Common myeloid progenitor, CD34-positive (primary cell): Measurements from ENCODE around the gene CD300H.

Source experiments
- CTCF ChIA-PET: fragments of 350-600 bp; sonication (Branson Sonifier 250); formaldehyde crosslinking; loops from one replicate; lab custom pipeline; 2021; ENCODE audit warnings: antibody characterized with exemption; lab: Charles Lee
- POLR2A ChIA-PET: fragments of 350-600 bp; sonication (Branson Sonifier 250); formaldehyde crosslinking; loops from one replicate; lab custom pipeline; 2021; ENCODE audit warnings: antibody characterized with exemption; lab: Charles Lee
- DNase-seq, 3 donors: peaks; one replicate each; pipeline versions ENCODE4 v3.0.0 to v3.0.0-alpha.2; 2013
- H3K27ac ChIP-seq, 2 experiments: 1 replicate in 1 of 2; 2 replicates in 1 of 2; pipeline ENCODE4 v1.7.0; 2013; ENCODE audit warnings: inconsistent platforms in 2 of 2, low read length in 2 of 2, mild to moderate bottlenecking in 2 of 2, low read depth in 1 of 2, moderate library complexity in 1 of 2; ENCODE audit not compliant: severe bottlenecking in 2 of 2, insufficient read depth in 1 of 2, poor library complexity in 1 of 2
- H3K27me3 ChIP-seq, 5 experiments: replicated peaks in 2 of 5; 1 replicate in 3 of 5; 2 replicates in 2 of 5; pipeline versions ENCODE4 v1.6.1 to v1.7.0; 2013; ENCODE audit warnings: low read length in 4 of 5, mild to moderate bottlenecking in 2 of 5, moderate library complexity in 2 of 5, inconsistent platforms in 1 of 5; ENCODE audit not compliant: insufficient read depth in 5 of 5, control insufficient read depth in 4 of 5
- H3K36me3 ChIP-seq, 4 experiments: 1 replicate in 2 of 4; 2 replicates in 2 of 4; pipeline versions ENCODE4 v1.6.1 to v1.7.0; 2013; ENCODE audit warnings: low read length in 3 of 4, control low read depth in 1 of 4, mild to moderate bottlenecking in 1 of 4; ENCODE audit not compliant: control insufficient read depth in 4 of 4, insufficient read depth in 4 of 4
- H3K4me1 ChIP-seq, 4 experiments: 1 replicate in 3 of 4; 2 replicates in 1 of 4; pipeline versions ENCODE4 v1.6.1 to v1.7.1; 2013; ENCODE audit warnings: low read length in 3 of 4, mild to moderate bottlenecking in 3 of 4, control low read depth in 1 of 4, inconsistent platforms in 1 of 4, moderate library complexity in 1 of 4; ENCODE audit not compliant: control insufficient read depth in 4 of 4, insufficient read depth in 4 of 4; ENCODE audit errors: control extremely low read depth in 1 of 4
- H3K4me3 ChIP-seq, 7 experiments: 1 replicate in 4 of 7; 2 replicates in 3 of 7; pipeline versions ENCODE4 v1.5.1 to v1.7.0; 2013; ENCODE audit warnings: mild to moderate bottlenecking in 7 of 7, low read length in 6 of 7, moderate library complexity in 6 of 7, inconsistent platforms in 2 of 7, low read depth in 2 of 7, control low read depth in 1 of 7; ENCODE audit not compliant: insufficient read depth in 4 of 7, control insufficient read depth in 1 of 7; ENCODE audit errors: extremely low read depth in 1 of 7
- H3K9me3 ChIP-seq, 5 experiments: 1 replicate in 4 of 5; 2 replicates in 1 of 5; pipeline versions ENCODE4 v1.6.1 to v1.7.1; 2013; ENCODE audit warnings: low read length in 4 of 5, mild to moderate bottlenecking in 2 of 5, inconsistent platforms in 1 of 5, low read depth in 1 of 5, moderate library complexity in 1 of 5; ENCODE audit not compliant: control insufficient read depth in 4 of 5, insufficient read depth in 2 of 5; ENCODE audit errors: control extremely low read depth in 1 of 5
- WGBS: methylation state at CpG from one replicate; pipeline ENCODE4 v1.1.5; 2013; ENCODE audit not compliant: insufficient coverage; 5-methylcytosine and 5-hydroxymethylcytosine counted together

CD300H gene

GRCh38 chr17:74605361-74605760 lies 38.1 kb upstream of the CD300H start:
- Histone ChIP-seq H3K4me3 (no peak overlapping the region), H3K27ac (no peak overlapping the region), H3K9me3 (peaks cover 0 to 6% (median 0%) of the 10 kb centered on the region in 5 experiments), H3K27me3 (peaks cover 0 to 2% (median 0%) of the 10 kb centered on the region in 5 experiments), H3K36me3 (no peaks in the 10 kb centered on the region), H3K4me1 (peaks cover under 1 to 35% (median 9%) of the 10 kb centered on the region in 4 experiments)
- ChIA-PET CTCF (interaction anchor here (1.3 to 5.0 kb wide), 6 partner anchors 11 to 238 kb away, joined by 4 to 27 read pairs (median 5); partner anchors contain the start of genes CD300H, CD300LD and GPR142), POLR2A (no interaction called here)
- no peak for DNase-seq
- WGBS: 89% methylated on average over 6 of the region's 10 CpGs

DNA sequence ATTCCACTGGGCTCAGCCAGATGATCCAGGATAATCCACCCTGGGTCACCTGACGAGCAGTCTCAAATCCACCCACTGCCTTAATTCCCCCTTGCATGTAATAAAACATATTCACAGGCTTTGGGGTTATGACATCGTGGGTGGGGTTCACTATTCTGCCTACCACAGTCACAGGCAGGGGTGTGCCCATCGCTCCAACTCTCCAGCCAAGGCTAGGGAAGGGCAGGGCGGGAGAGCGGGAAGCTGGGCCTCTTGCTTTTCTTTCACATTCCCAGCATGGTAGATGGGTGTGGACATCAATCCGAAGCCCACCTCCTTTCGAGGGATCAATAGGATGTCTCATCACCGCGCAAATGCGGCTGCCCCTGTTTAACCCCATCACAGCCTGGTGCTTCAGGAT lies 37.5 kb upstream of the CD300H start:
- Histone ChIP-seq H3K4me1 (peaks cover 5 to 37% (median 12%) of the 10 kb centered on the region in 4 experiments), H3K27ac (no peak overlapping the region), H3K36me3 (no peaks in the 10 kb centered on the region), H3K27me3 (no peaks in the 10 kb centered on the region), H3K4me3 (no peak overlapping the region), H3K9me3 (peaks cover 0 to 6% (median 0%) of the 10 kb centered on the region in 5 experiments)
- DNase-seq: no peak
- ChIA-PET CTCF (interaction anchor here (1.1 to 5.0 kb wide), 6 partner anchors 13 to 237 kb away, joined by 3 to 27 read pairs (median 6); partner anchors contain the start of genes CD300H, CD300LD and GPR142), POLR2A (no interaction called here)
- WGBS: 97% methylated on average over 9 of the region's 10 CpGs

DNA sequence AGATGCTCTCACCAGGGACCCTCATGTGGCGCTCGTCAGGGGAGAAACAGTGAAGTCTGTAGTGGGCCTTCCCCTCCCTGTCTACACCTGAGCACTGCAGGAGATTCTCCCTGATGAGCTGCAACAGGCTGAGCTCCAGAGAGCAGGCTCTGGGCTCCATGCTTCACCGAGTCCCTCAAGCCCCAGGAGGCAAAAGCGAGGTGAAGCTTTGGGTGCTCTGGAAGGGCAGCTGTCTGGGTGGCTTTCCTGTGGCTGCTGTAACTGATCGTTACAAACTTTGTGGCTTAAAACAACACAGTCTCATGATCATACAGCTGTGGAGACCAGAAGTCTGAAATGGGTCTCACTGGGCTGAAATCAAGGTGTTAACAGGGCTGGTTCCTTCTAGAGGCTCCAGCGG lies 36.9 kb upstream of the CD300H start:
- H3K27me3 ChIP-seq: no peaks in the 10 kb centered on the region
- H3K9me3 ChIP-seq: peaks cover 0 to 6% (median 0%) of the 10 kb centered on the region in 5 experiments
- H3K27ac ChIP-seq: no peak overlapping the region
- WGBS: 88% methylated on average over 6 of the region's 6 CpGs
- DNase-seq: no peak
- H3K36me3 ChIP-seq: no peaks in the 10 kb centered on the region
- H3K4me1 ChIP-seq: peaks cover 5 to 41% (median 18%) of the 10 kb centered on the region in 4 experiments
- ChIA-PET CTCF (interaction anchor here (0.6 to 5.0 kb wide), 14 partner anchors 13 to 303 kb away, joined by 3 to 27 read pairs (median 4); partner anchors contain the start of genes CD300H and CD300LD), POLR2A (interaction anchor here (1.6 kb wide), 1 partner anchor 58 kb away, joined by 3 read pairs; the partner anchor contains the start of gene CD300C)
- H3K4me3 ChIP-seq: no peak overlapping the region

DNA sequence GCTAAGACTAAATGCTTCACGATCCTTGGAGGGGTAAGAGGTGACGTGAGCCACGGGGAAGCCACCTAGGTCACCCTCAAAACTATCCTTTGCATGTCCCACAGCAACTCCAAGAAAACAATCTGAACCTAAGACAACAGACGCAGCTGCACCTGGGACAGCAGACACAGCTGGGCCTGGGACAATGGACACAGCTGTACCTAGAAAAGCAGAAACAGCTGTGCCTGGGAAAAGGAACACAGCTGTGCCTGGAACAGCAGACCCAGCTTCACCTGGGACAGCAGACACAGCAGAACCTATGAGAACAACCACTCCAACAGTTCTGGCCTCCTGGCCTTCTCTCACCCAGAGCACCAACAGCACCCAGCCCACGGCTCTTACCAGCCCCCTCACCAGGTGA lies 36.4 kb upstream of the CD300H start:
- Histone ChIP-seq H3K4me3 (no peak overlapping the region), H3K27me3 (no peaks in the 10 kb centered on the region), H3K36me3 (no peaks in the 10 kb centered on the region), H3K9me3 (peaks cover 0 to 6% (median 0%) of the 10 kb centered on the region in 5 experiments), H3K4me1 (peaks cover 9 to 46% (median 22%) of the 10 kb centered on the region in 4 experiments), H3K27ac (no peak overlapping the region)
- WGBS: 95% methylated on average over 4 of the region's 5 CpGs
- ChIA-PET CTCF (interaction anchor here (0.6 to 5.0 kb wide), 26 partner anchors 12 to 303 kb away, joined by 3 to 27 read pairs (median 4); partner anchors contain the start of genes CD300H, CD300LB and CD300LD), POLR2A (interaction anchor here (0.6 to 1.6 kb wide), 3 partner anchors 8 to 58 kb away, joined by 3 read pairs; partner anchors contain the start of gene CD300C)
- no peak for DNase-seq

DNA sequence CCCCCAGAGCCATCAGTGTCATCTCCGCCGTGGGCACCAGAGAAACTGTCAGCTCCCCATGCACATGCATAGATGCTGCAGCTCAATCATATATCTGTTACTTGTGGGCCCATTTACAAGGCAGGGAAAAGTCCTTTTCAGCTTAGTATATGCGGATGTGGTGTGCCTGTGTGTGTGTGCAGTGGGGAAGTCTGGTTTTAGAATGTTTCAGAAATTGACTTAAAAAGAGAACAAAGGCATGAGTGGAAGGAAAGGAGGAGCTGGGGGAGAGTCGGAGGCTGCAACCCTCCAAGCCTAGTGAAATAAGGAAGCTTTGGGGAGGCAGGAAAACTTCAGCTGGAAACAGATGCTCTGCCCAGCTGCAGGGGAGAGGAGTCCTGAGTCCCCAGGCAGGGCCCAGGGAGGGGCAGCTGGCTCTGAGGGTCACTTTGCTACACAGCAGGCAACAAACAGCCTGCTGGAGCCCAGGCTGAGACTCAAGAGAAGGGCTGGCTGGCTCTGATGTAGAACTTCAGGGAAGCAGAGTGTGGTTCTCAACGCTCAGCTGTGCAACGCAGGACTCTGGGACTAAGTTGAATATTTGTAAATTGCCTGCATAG lies 35.8 kb upstream of the CD300H start:
- Histone ChIP-seq H3K4me3 (no peak overlapping the region), H3K36me3 (no peaks in the 10 kb centered on the region), H3K4me1 (peaks cover 12 to 50% (median 27%) of the 10 kb centered on the region in 4 experiments), H3K9me3 (peaks cover 0 to 6% (median 0%) of the 10 kb centered on the region in 5 experiments), H3K27me3 (no peaks in the 10 kb centered on the region), H3K27ac (no peak overlapping the region)
- CTCF ChIA-PET: interaction anchor here (0.7 to 5.0 kb wide), 28 partner anchors 8 to 302 kb away, joined by 3 to 27 read pairs (median 4); partner anchors contain the start of genes CD300H, CD300LB and CD300LD
- 52% methylated on average over 5 of the region's 6 CpGs for WGBS
- POLR2A ChIA-PET: interaction anchor here (0.6 to 1.6 kb wide), 3 partner anchors 9 to 57 kb away, joined by 3 read pairs; partner anchors contain the start of gene CD300C
- peak in 2 of 3 donors; percentile 29 to 37 for DNase-seq

DNA sequence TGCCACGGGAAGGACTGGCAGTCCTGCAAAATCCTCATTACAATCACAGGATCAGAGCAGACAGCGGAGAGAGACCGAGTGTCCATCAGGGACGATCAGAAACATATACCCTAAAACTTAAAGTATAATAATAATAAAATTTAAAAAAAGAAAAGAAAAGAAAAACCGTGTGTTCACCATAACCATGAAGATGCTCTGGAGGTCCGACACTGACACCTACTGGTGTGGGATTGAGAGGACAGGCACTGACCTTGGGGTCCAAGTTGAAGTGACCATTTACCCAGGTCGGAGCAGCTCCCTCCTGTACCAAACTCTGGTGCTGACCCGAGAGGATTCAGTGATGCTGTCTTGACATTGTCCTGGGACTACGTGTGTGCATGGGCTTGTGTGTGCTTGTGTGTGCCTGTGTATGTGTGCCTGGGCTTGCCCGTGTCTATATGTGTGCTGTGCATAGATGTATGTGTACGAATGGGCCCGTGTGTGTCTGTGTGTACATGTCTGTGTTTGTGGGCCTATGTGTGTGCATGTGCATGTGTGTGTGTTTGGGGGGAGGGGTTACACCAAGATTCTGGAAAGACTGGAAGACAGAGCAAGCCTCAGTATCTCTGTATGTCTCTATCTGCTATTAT lies 34.7 kb upstream of the CD300H start:
- Histone ChIP-seq H3K4me1 (peaks cover 12 to 50% (median 27%) of the 10 kb centered on the region in 4 experiments), H3K36me3 (no peaks in the 10 kb centered on the region), H3K9me3 (peaks cover 0 to 3% (median 0%) of the 10 kb centered on the region in 5 experiments), H3K27ac (no peak overlapping the region), H3K4me3 (no peak overlapping the region), H3K27me3 (no peaks in the 10 kb centered on the region)
- ChIA-PET CTCF (interaction anchor here (0.8 to 5.0 kb wide), 13 partner anchors 9 to 197 kb away, joined by 3 to 27 read pairs (median 8); partner anchors contain the start of genes CD300H, CD300LB and CD300LD), POLR2A (no interaction called here)
- peak; percentile 48 to 68 (median 62) for DNase-seq
- WGBS: 77% methylated on average over 5 of the region's 12 CpGs
